Heart left ventricle (tissue), 13 donors: ENCODE results near the gene EIF4G1.

Experiments used
- POLR2A ChIP-seq, 2 donors: fragments of 450-650 bp; IDR thresholded peaks; one replicate each; pipeline ENCODE4 v1.6.1; 2017; ENCODE audit warnings: antibody characterized with exemption in 2 of 2, mild to moderate bottlenecking in 2 of 2, moderate library complexity in 2 of 2
- TF ChIP-seq, protein P1 (sequence below), 12 donors: fragments of 200-600 bp; sonication (generic) in 4 of 12; IDR thresholded peaks; one replicate each; pipeline versions ENCODE4 v1.5.0 to v1.8.0; 2018 to 2022; ENCODE audit warnings: antibody characterized with exemption in 12 of 12, mild to moderate bottlenecking in 5 of 12
- donor health status: ischemic (EF 13 %, LVEDD 7.1; RV severe dilation, severe dysfunction).
- donor health status: DM: no; HTN: yes; CAD: no.
- donor health status: DM: no; HTN: no; CAD: no.
- donor health status: ischemic (EF 25% LVEDD 6.9; RV normal size, moderate dysfunction).
- donor health status: ischemic (EF 25% LVEDD 5.7; RV mildly dilated, moderate dysfunction).
- donor health status: ischemic (EF 35%, LVEDD 5.7; RV mildly dilated, moderate dysfunction).
- donor health status: nonischemic (EF 11% LVEDD 7.7; RV severe dilation, severe dysfunction).
- donor health status: DM: yes; HTN: yes; CAD: no.
- donor health status: PGD.
- donor health status: ischemic (EF 29% LVEDD 5.4; RV normal size, mild dysfunction).
- donor health status: nonischemic (EF 23%, LVEDD 6.1; RV moderate dilation, normal function).

DNA sequence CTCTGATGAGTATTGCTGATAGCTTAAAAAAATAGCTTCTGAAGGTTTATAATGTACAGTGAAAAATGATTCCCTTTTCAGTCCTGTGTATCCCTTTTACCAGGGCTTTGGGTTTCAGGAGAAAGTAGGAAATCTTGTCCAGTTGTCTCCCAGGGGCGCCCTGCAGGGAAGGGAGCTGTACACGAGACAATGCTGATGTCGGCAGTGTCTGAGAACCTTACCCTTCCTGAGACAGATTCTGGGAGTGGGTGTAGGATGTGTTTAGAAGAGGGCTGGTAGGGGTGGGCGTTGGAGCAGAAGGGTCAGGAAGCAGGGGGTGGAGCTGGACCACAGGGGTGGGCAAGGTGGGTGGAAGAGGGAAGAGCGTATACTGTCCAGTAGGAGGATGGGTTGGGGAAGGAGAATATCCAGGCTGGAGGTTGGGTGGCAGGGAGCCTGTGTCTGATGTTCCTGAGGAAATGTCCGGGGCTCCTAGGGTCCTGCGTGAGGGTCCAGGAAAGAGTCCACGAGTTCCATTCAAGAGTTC, 58.0 kb downstream of the EIF4G1 start:
- TF ChIP-seq, protein P1, sequence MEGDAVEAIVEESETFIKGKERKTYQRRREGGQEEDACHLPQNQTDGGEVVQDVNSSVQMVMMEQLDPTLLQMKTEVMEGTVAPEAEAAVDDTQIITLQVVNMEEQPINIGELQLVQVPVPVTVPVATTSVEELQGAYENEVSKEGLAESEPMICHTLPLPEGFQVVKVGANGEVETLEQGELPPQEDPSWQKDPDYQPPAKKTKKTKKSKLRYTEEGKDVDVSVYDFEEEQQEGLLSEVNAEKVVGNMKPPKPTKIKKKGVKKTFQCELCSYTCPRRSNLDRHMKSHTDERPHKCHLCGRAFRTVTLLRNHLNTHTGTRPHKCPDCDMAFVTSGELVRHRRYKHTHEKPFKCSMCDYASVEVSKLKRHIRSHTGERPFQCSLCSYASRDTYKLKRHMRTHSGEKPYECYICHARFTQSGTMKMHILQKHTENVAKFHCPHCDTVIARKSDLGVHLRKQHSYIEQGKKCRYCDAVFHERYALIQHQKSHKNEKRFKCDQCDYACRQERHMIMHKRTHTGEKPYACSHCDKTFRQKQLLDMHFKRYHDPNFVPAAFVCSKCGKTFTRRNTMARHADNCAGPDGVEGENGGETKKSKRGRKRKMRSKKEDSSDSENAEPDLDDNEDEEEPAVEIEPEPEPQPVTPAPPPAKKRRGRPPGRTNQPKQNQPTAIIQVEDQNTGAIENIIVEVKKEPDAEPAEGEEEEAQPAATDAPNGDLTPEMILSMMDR (IDR thresholded peaks at IDR 0.05) = no peak
- TF ChIP-seq POLR2A (IDR thresholded peaks at IDR 0.05) = no peak
